B cell (primary cell): ENCODE data around the gene AASS. TPM values are rescaled to one million over a fixed set of nuclear protein-coding genes. Genes with fewer than 3 reads are reported as not detected.

Source experiments
- ATAC-seq: fragments of 200-7000 bp; cut with Tn5 transposase; one replicate; pipeline ENCODE4 v1.10.0; 2021; ENCODE audit warnings: low read depth, mild to moderate bottlenecking, moderate number of reproducible peaks, moderate library complexity
- CTCF ChIA-PET: fragments of 350-600 bp; sonication (Branson Sonifier 250); formaldehyde crosslinking; loops from one replicate; lab custom pipeline; 2021; ENCODE audit warnings: antibody characterized with exemption, inconsistent platforms; lab: Charles Lee
- POLR2A ChIA-PET: fragments of 350-600 bp; sonication (Branson Sonifier 250); formaldehyde crosslinking; loops from one replicate; lab custom pipeline; 2021; ENCODE audit warnings: antibody characterized with exemption; lab: Charles Lee
- DNase-seq: peaks from one replicate; pipeline ENCODE4 v3.0.0; 2013
- H2AFZ ChIP-seq: 2 replicates; pipeline ENCODE4 v1.6.1; 2012; ENCODE audit warnings: mild to moderate bottlenecking, low read depth, low read length; ENCODE audit not compliant: insufficient read depth, poor library complexity, severe bottlenecking
- H3K27ac ChIP-seq, 2 donors: 1 replicate in 1 of 2; 2 replicates in 1 of 2; pipeline ENCODE4 v1.5.1; 2012 to 2013; ENCODE audit warnings: low read length in 2 of 2, mild to moderate bottlenecking in 2 of 2, moderate library complexity in 1 of 2
- H3K27me3 ChIP-seq, 4 experiments: fragments of 200-600 bp in 1 of 4; sonication (generic) in 1 of 4; replicated peaks in 1 of 4; 1 replicate in 2 of 4; 2 replicates in 2 of 4; pipeline versions ENCODE4 v1.6.1 to v1.7.0; 2013 to 2016; ENCODE audit warnings: low read length in 3 of 4, mild to moderate bottlenecking in 2 of 4, mixed read lengths in 1 of 4, moderate library complexity in 1 of 4; ENCODE audit not compliant: insufficient read depth in 4 of 4, control insufficient read depth in 3 of 4; ENCODE audit errors: control extremely low read depth in 1 of 4
- H3K36me3 ChIP-seq, 2 experiments: replicated peaks in 1 of 2; 1 replicate in 1 of 2; 2 replicates in 1 of 2; pipeline versions ENCODE4 v1.6.1 to v1.7.1; 2013; ENCODE audit warnings: low read length in 1 of 2; ENCODE audit not compliant: insufficient read depth in 2 of 2, control insufficient read depth in 1 of 2; ENCODE audit errors: control extremely low read depth in 1 of 2, extremely low read depth in 1 of 2
- H3K4me1 ChIP-seq, 2 donors: fragments of 200-600 bp in 1 of 2; sonication (generic) in 1 of 2; 1 replicate in 1 of 2; 2 replicates in 1 of 2; pipeline versions ENCODE4 v1.5.1 to v1.6.1; 2013 to 2017; ENCODE audit warnings: low read length in 2 of 2; ENCODE audit not compliant: control insufficient read depth in 2 of 2, insufficient read depth in 2 of 2
- H3K4me2 ChIP-seq: replicated peaks from 2 replicates; pipeline ENCODE3; 2012; ENCODE audit warnings: mild to moderate bottlenecking, low read depth, low read length; ENCODE audit not compliant: poor library complexity, severe bottlenecking
- H3K4me3 ChIP-seq, 5 experiments: fragments of 200-600 bp in 1 of 5; sonication (generic) in 1 of 5; 1 replicate in 3 of 5; 2 replicates in 2 of 5; pipeline versions ENCODE4 v1.5.1 to v1.7.0; 2011 to 2016; ENCODE audit warnings: low read length in 4 of 5, mild to moderate bottlenecking in 4 of 5, low read depth in 2 of 5, control low read depth in 1 of 5, moderate library complexity in 1 of 5; ENCODE audit not compliant: insufficient read depth in 1 of 5; ENCODE audit errors: control extremely low read depth in 1 of 5, extremely low read depth in 1 of 5
- H3K79me2 ChIP-seq: fragments of 200-600 bp; sonication (generic); one replicate; pipeline ENCODE4 v1.6.0; 2016; ENCODE audit warnings: low read length; ENCODE audit not compliant: control insufficient read depth, insufficient read depth
- H3K9ac ChIP-seq: fragments of 200-600 bp; sonication (generic); 2 replicates; pipeline ENCODE4 v1.6.1; 2017; ENCODE audit warnings: mild to moderate bottlenecking, low read length, moderate library complexity
- H3K9me3 ChIP-seq, 3 donors: one replicate each; pipeline versions ENCODE4 v1.6.1 to v1.7.1; 2013; ENCODE audit warnings: low read length in 2 of 3; ENCODE audit not compliant: control insufficient read depth in 2 of 3, insufficient read depth in 1 of 3; ENCODE audit errors: control extremely low read depth in 1 of 3
- H4K20me1 ChIP-seq: 2 replicates; pipeline ENCODE4 v1.6.0; 2012; ENCODE audit warnings: mild to moderate bottlenecking, low read length; ENCODE audit not compliant: insufficient read depth, control insufficient read depth, poor library complexity, severe bottlenecking
- H3K27ac Mint-ChIP-seq: one replicate; pipeline ENCODE4 v1.8.0; 2021; ENCODE audit warnings: mixed read lengths
- H3K27me3 Mint-ChIP-seq: one replicate; pipeline ENCODE4 v1.8.0; 2021; ENCODE audit warnings: mixed read lengths
- H3K4me1 Mint-ChIP-seq: one replicate; pipeline ENCODE4 v1.8.0; 2021; ENCODE audit warnings: mixed read lengths
- H3K4me3 Mint-ChIP-seq: one replicate; pipeline ENCODE4 v1.8.0; 2021; ENCODE audit warnings: mixed read lengths
- H3K9me3 Mint-ChIP-seq: one replicate; pipeline ENCODE4 v1.8.0; 2022; ENCODE audit warnings: mixed read lengths; ENCODE audit not compliant: insufficient read depth
- EZH2 ChIP-seq: IDR thresholded peaks from 2 replicates; pipeline ENCODE4 v1.6.1; 2012; ENCODE audit warnings: borderline replicate concordance, low read depth, mild to moderate bottlenecking, moderate library complexity, low read length; ENCODE audit not compliant: insufficient read depth, poor library complexity, severe bottlenecking
- WGBS: methylation state at CpG from one replicate; pipeline ENCODE4 v1.1.5; 2013; ENCODE audit warnings: missing lambda C conversion rate; ENCODE audit not compliant: insufficient coverage; 5-methylcytosine and 5-hydroxymethylcytosine counted together
- intact Hi-C: fragments of 100-400 bp; cut with micrococcal nuclease; formaldehyde crosslinking; loops from one replicate; pipeline ENCODE4 v1.10.0; 2022
- polyA plus RNA-seq: library from polyadenylated mRNA; depleted of rRNA; stranded (reverse); fragments of >200 nt; gene quantifications from 2 replicates; pipeline ENCODE4 v1.2.3, GENCODE V29; 2012
- total RNA-seq, 2 donors: library from RNA; stranded (reverse); fragments of 120-200 nt in 1 of 2; gene quantifications; 1 replicate in 1 of 2; 2 replicates in 1 of 2; pipeline versions ENCODE4 v1.2.3 to v1.2.4, GENCODE V29; 2013 to 2022
- TF ChIP-seq, protein P1 (sequence below): fragments of 200-600 bp; IDR thresholded peaks from one replicate; pipeline ENCODE4 v1.8.0; 2022; ENCODE audit warnings: antibody characterized with exemption, mild to moderate bottlenecking

The AASS gene
- total and polyA plus RNA-seq, 2 donors (not counting 1 experiment from before 2014, with no cell fraction given): 2.1 to 10.6 TPM

DNA sequence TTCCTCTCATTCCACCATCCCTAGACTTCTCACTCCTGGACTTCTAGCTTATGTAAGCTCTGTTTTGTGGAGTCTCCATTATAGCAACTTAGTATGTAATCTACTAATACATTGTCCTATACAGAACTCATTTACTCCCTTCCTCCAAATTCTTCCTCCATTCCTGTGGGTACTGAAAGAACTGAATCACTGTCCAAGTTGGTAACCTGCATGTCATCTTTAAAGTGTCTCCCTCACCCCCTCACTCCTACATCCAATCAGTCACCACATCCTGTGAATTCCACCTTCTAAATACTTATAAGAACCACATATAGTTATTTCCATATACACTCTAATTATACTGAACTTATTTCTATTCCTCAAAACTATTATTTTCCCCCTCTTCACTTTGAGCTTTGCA lies 20.3 kb downstream of the AASS start:
- Histone ChIP-seq H3K9ac (no peak overlapping the region), H3K36me3 (no peaks in the 10 kb centered on the region), H2AFZ (no peak overlapping the region), H3K4me3 (no peak overlapping the region), H4K20me1 (no peaks in the 10 kb centered on the region), H3K9me3 (no peaks in the 10 kb centered on the region), H3K79me2 (no peaks in the 10 kb centered on the region), H3K27me3 (no peaks in the 10 kb centered on the region), H3K4me2 (no peak overlapping the region), H3K27ac (no peak overlapping the region), H3K4me1 (no peaks in the 10 kb centered on the region)
- H3K27me3 Mint-ChIP-seq: no peaks in the 10 kb centered on the region
- intact Hi-C loops: no loop called here
- H3K4me1 Mint-ChIP-seq: no peaks in the 10 kb centered on the region
- TF ChIP-seq, protein P1, sequence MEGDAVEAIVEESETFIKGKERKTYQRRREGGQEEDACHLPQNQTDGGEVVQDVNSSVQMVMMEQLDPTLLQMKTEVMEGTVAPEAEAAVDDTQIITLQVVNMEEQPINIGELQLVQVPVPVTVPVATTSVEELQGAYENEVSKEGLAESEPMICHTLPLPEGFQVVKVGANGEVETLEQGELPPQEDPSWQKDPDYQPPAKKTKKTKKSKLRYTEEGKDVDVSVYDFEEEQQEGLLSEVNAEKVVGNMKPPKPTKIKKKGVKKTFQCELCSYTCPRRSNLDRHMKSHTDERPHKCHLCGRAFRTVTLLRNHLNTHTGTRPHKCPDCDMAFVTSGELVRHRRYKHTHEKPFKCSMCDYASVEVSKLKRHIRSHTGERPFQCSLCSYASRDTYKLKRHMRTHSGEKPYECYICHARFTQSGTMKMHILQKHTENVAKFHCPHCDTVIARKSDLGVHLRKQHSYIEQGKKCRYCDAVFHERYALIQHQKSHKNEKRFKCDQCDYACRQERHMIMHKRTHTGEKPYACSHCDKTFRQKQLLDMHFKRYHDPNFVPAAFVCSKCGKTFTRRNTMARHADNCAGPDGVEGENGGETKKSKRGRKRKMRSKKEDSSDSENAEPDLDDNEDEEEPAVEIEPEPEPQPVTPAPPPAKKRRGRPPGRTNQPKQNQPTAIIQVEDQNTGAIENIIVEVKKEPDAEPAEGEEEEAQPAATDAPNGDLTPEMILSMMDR: no peak
- no peak for TF ChIP-seq EZH2
- ChIA-PET CTCF (no interaction called here), POLR2A (no interaction called here)
- H3K9me3 Mint-ChIP-seq: no peaks in the 10 kb centered on the region
- ATAC-seq (no peak), DNase-seq (no peak)
- no peak overlapping the region for H3K27ac Mint-ChIP-seq
- no peak overlapping the region for H3K4me3 Mint-ChIP-seq

DNA sequence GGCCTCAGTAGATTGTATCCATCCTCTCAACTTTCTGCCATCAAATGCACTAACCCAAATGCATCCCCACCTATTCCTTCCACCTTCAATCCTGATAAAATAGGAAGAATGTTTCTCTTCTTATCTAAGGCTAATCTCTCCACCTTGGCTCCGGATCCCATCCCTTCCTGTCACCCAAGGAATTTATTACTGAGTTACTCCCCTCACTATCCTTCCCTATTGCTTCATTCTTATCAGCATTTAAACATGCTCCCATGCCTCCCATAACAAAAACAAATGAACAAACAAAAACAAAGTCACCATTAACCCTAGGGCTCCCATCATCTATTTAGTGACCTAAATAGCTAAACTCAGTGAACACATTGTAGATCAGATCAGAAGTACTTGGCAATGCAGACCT lies 25.3 kb downstream of the AASS start:
- H3K9me3 Mint-ChIP-seq: no peaks in the 10 kb centered on the region
- Histone ChIP-seq H3K9ac (no peak overlapping the region), H3K27me3 (no peaks in the 10 kb centered on the region), H2AFZ (no peak overlapping the region), H3K36me3 (peaks cover 0 to 2% of the 10 kb centered on the region in 2 experiments), H3K4me1 (no peaks in the 10 kb centered on the region), H3K9me3 (no peaks in the 10 kb centered on the region), H3K27ac (no peak overlapping the region), H4K20me1 (no peaks in the 10 kb centered on the region), H3K4me2 (no peak overlapping the region), H3K79me2 (no peaks in the 10 kb centered on the region), H3K4me3 (no peak overlapping the region)
- POLR2A ChIA-PET: no interaction called here
- 83% methylated on average over 1 of the region's 1 CpG for WGBS
- intact Hi-C loops: no loop called here
- no peak overlapping the region for H3K27ac Mint-ChIP-seq
- no peak overlapping the region for H3K4me3 Mint-ChIP-seq
- no peaks in the 10 kb centered on the region for H3K27me3 Mint-ChIP-seq
- CTCF ChIA-PET: no interaction called here
- H3K4me1 Mint-ChIP-seq: no peaks in the 10 kb centered on the region
- TF ChIP-seq, protein P1: no peak
- no peak for TF ChIP-seq EZH2
- no peak for ATAC-seq
- no peak for DNase-seq
